GM06990 (cell line): ENCODE results near the gene VIPR2.

Experiments
- DNase-seq: peaks from one replicate; pipeline ENCODE4 v3.0.0-alpha.2; 2011; ENCODE audit not compliant: insufficient read length; ENCODE audit errors: extremely low read depth
- H3K27me3 ChIP-seq: replicated peaks from 2 replicates; pipeline ENCODE4 v1.6.0; 2011; ENCODE audit warnings: low read length; ENCODE audit not compliant: control insufficient read depth, insufficient read depth
- H3K36me3 ChIP-seq: 2 replicates; pipeline ENCODE4 v1.5.1; 2011; ENCODE audit warnings: low read length; ENCODE audit not compliant: control insufficient read depth, insufficient read depth
- H3K4me3 ChIP-seq: replicated peaks from 2 replicates; pipeline ENCODE4 v1.5.1; 2011; ENCODE audit warnings: low read depth, mild to moderate bottlenecking, control low read depth, low read length
- CTCF ChIP-seq: IDR thresholded peaks from 2 replicates; pipeline ENCODE4 v1.5.1; 2011; ENCODE audit warnings: low read length, control low read depth, mild to moderate bottlenecking, inconsistent platforms; ENCODE audit not compliant: insufficient read depth, poor library complexity, severe bottlenecking

VIPR2 gene

DNA sequence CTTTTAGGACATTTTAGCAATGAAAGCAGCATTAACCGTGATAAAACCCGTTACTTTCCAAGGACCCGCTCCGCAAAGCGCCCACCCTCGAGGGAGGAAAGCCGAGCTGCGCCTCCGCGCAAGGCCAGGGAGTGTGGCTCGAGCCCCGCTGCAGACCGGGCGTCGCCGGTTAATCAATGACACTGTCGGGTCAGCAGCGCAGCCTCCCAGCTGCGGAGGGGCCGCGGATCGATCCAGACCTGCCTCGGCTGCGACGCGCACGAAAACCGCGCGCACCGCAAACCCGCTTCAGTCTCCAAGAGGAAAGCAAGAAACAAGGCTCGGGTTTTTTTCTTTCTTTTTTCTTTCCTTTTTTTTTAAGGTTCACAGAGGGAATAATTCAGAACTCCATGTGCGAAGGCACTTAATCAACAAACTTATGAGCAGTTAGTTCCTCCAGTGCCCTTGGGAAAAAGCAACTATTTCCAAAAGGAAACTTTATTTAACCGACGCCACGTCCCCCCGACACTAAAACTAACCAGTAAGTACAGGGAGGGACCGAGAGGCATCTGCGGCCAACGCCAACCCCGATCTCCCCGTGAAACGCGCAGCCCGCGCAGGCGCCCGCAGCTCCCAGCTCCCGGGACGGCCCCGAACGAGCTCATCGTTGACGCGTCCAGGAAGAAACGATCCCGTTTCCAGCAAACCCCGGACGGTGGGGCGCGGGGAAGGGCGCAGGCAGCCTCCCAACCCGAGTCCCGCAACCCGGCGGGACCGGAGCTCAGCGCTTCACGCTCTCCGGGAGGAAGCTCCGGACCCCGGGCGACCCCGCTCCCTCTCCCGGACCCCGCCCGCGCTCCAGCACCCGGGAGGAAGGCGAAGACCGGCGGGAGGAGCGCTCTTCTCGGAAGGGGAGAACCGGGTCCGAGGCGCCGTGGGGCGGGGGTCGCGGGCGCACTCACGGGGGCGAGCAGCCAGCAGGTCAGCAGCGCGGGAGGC is 598 bp downstream of the VIPR2 start:
- H3K4me3 ChIP-seq: no peak overlapping the region
- H3K27me3 ChIP-seq: no peaks in the 10 kb centered on the region
- no peak for DNase-seq
- TF ChIP-seq CTCF: no peak
- no peaks in the 10 kb centered on the region for H3K36me3 ChIP-seq

GRCh38 chr7:159142730-159143129 is 1.9 kb downstream of the VIPR2 start:
- no peaks in the 10 kb centered on the region for H3K27me3 ChIP-seq
- no peak for TF ChIP-seq CTCF

GRCh38 chr7:159142199-159142598 is 2.5 kb downstream of the VIPR2 start:
- Histone ChIP-seq H3K27me3 (no peaks in the 10 kb centered on the region), H3K4me3 (no peak overlapping the region), H3K36me3 (no peaks in the 10 kb centered on the region)
- TF ChIP-seq CTCF: no peak
- no peak for DNase-seq

More at GRCh38 chr7:159142730-159143129, 1.9 kb downstream of the VIPR2 start:
- Histone ChIP-seq H3K36me3 (no peaks in the 10 kb centered on the region), H3K4me3 (no peak overlapping the region)
- no peak for DNase-seq

GRCh38 chr7:159141660-159142059 is 3.0 kb downstream of the VIPR2 start:
- no peak for DNase-seq
- no peaks in the 10 kb centered on the region for H3K36me3 ChIP-seq
- no peaks in the 10 kb centered on the region for H3K27me3 ChIP-seq
- H3K4me3 ChIP-seq: no peak overlapping the region
- TF ChIP-seq CTCF: no peak

GRCh38 chr7:159141167-159141566 is 3.5 kb downstream of the VIPR2 start:
- TF ChIP-seq CTCF: no peak
- Histone ChIP-seq H3K4me3 (no peak overlapping the region), H3K27me3 (no peaks in the 10 kb centered on the region), H3K36me3 (no peaks in the 10 kb centered on the region)
- no peak for DNase-seq
